ENCODE results near the gene PLCB2.

Gene PLCB2

DNA sequence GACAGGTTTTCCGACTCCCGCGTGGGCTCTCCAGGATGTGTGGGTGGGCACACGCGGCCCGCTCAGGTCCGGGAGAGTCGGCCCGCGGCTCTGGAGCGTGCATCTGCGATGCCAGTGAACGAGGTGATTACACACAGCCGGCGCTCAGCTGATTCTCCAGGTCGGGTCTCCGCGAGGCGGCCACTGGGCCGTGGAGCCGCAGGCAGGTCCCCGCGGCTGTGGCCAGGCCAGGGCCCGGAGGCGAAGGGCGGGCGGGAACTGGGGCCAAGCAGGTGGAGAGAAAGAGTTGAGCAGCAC lies 55.6 kb downstream of the PLCB2 start:
- DNase-seq = no peak

DNA sequence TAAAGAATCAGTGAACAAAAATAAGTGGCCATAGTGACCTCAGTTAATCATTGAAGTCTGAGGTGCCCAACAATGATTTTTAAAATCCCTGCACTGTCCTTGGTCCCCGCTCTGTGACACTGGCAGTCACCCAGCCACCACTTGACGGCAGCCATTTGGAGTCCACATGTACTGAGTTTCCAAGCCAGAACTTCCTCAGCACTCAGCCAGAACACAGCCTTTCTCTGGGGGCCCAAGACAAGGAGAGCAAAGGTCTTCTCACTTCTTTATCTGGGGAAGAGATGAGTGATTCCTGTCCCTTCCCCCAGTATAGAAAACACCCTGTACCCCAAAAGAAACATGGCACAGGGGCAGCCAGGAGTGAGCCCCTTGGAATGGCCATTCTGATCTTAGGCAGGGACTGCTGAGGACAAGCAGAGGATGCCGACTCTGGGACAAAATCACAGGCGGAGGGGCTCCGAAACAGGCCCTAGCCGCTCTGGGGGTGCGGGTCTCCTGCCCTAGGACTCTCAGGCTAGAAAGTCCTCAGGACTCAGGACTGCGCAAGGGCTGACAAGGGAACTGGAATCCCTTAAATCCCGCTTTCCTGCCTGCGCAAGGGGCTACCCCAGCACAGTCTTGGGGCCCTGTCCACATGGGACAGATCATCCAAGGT lies 56.1 kb downstream of the PLCB2 start:
- no peak for DNase-seq

- DNase-seq = no peak
Observed at GRCh38 chr15:40250771-40251483, 56.8 kb downstream of the PLCB2 start.

DNA sequence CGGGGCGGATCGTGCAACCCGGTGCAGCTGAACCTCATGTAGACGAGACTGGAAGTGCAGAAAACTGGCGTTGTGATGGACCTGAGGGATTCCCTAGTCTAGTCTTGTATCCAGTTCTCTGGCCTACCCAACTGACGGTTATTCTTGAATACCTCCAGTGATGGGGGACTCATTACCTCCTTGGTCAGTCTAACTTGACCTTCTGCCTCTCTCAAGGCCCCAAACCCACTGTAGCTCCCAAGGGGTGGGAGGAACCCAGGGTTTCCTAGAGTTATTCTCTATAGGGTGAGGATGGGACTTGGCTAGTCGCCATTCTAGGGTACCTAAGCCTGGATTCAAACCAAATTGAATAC lies 57.5 kb downstream of the PLCB2 start:
- no peak for DNase-seq

GRCh38 chr15:40249477-40250303 lies 58.0 kb downstream of the PLCB2 start:
- peak in 4 of 56 donors; percentile 9 to 39 (median 32) for DNase-seq

GRCh38 chr15:40248006-40248783 lies 59.5 kb downstream of the PLCB2 start:
- no peak for DNase-seq

DNA sequence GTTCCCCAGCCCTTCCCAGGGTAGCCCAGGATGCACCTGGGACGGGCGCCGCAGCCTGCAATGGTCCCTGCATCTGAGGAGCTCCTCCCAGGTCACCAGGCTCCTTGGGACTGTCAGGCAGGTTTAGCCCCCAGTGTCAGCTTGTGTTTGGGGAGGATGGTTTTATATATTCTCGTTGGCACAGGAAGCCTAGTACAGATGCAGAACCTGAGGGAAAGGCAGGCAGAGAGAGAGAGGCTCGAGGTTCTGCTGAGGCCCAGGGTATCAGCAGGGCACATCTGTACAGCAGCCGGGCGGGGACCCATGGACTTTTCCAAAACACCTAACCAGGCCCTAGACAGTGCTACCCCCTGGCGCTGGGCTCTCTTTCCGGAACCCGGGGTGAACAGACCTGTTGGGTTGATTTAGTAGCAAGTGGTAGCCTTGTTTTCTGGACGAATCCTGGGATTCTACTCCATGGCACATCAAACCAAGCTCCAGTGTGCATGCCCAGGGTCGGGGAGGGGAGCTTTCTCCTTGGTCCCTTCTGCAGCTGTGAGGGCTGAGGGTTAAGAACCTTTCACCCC lies 60.2 kb downstream of the PLCB2 start:
- DNase-seq = no peak

GRCh38 chr15:40246496-40247280 lies 61.0 kb downstream of the PLCB2 start:
- DNase-seq = no peak

GRCh38 chr15:40245666-40246450 lies 61.9 kb downstream of the PLCB2 start:
- DNase-seq = no peak

DNA sequence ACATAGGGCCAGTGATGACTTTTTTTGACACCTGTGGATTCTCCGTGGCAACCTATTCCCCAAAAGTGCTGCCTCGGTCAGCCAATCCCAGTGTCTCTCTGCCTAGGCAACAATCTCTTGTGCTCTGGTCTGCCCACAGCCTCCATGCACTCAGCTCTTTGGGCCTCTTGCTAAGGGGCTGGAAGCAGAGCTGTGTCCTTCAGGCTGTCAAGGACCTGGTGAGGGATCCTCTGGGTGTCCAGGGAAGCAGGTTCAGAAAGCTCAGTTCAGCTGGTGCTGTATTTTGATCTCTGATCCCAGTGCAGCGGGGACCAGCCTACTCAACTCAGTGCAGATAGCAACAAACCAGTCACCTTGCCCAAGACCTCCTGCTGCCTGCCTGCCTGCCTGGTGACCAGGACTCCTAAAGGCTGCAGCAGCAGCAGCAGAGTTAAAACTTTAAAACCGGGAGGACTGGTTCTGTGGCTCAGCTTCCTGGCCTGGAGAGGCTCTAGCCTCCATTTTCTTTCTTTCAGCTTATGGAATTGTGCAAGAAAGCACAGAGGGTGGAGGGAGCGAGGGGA lies 62.7 kb downstream of the PLCB2 start:
- no peak for DNase-seq

GRCh38 chr15:40243126-40243810 lies 64.5 kb downstream of the PLCB2 start:
- DNase-seq = no peak

GRCh38 chr15:40242601-40243000 lies 65.1 kb downstream of the PLCB2 start:
- no peak for DNase-seq

DNA sequence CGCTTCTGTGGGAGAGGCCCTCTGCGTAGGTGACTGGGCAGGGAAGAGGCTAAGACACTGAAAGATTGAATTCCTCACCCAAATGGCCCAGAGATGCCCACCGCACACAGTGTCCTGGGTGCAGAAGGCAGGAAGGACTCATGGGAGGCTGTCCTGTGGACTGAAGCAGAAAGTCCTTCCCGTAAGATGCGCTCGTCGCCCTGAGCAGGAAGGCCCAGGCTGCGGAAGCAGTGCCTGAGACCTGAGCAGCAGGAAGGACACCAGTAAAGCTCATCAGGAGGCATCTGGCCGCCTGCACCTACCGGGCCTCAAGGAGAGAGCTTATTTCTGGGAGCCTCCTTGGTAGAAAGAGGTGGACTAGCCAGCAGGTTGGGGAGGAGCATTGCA lies 65.5 kb downstream of the PLCB2 start:
- no peak for DNase-seq

DNA sequence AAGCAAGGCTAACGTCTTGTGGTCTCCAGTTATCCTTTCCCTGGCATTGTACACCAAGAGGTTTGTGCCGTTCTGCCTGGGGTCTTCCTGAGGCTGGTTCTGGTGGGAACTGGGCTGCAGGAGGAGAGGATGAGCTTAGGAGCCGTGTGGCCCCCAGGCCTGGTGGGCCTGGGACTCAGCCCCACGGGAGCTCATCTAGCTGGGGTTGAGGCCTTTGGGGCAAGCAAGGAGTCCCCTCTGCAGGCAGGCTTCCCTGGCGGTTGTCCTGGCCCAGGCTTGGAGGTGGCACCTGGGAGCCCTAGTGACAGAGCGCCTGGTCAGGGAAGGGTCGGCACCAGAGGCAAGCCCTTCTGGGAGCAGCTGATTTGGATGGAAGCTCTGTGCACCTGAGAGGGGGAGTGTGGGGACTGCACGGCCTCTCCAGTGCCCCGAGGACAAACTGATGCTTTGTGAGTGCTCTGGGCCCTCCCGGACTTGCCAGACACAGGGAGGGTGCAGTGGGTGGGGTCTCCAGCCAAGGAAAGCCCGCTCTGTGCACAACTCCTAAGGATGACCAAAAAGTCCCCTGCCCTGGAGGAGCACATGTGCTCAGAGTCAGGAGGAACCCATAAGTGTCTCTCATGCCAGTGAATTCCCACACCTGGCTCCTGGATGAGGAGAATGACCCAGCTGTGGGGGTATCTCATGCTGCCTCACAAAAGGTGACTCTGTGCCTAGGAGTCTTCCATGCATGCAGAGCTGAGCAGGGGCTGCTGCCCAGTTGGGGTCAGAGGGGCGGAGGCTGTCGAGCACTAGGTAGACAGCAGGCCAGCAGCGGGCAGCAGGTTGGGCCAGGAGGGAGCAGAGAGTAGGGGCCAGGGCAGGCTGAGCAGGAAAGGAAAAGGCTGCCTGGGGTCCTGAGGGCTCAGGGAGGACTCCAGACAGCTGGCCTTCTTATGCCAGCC lies 66.2 kb downstream of the PLCB2 start:
- DNase-seq = no peak

DNA sequence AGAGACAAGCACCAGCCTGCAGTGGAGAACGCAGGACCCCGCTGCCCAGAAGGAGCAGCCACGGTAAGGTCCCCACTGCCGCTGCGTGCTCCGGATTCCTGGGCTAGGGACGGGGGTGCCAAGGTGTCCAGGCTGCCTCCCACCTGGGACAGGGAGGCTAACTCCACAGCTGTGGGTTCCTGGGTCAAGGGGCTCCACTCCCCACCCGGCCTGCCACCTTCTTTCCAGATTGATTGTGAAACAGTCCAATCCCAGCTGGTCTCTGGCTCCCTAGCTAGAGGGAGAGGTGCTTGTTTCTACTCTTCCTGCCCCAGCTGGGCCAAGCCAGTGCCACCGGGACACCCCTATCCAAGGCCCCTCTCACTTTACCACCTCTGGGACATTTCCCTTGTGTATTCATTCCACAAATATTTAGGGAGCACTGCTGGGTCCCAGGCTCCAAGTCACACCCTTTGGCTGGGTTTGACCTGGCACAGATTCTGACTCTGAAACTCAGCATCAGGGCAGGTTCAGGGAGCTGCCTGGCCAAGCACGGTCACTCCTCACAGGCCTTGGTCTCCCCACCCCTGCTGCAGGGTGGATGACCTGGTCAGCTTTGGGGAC lies 67.0 kb downstream of the PLCB2 start:
- no peak for DNase-seq

GRCh38 chr15:40239693-40240618 lies 67.8 kb downstream of the PLCB2 start:
- peak in 10 of 56 donors; percentile 13 to 61 (median 32) for DNase-seq
